Brain pericyte (primary cell): ENCODE data around the gene EARS2.
"Not testable (repeated sequence)": the region's sequence is repeated elsewhere in the genome, so short reads cannot be mapped to it uniquely, and the experiment has no call there.

ENCODE experiments used
- DNase-seq: peaks from one replicate; pipeline ENCODE4 v3.0.0-alpha.2; 2012; ENCODE audit warnings: low read depth, low spot score

Gene EARS2

DNA sequence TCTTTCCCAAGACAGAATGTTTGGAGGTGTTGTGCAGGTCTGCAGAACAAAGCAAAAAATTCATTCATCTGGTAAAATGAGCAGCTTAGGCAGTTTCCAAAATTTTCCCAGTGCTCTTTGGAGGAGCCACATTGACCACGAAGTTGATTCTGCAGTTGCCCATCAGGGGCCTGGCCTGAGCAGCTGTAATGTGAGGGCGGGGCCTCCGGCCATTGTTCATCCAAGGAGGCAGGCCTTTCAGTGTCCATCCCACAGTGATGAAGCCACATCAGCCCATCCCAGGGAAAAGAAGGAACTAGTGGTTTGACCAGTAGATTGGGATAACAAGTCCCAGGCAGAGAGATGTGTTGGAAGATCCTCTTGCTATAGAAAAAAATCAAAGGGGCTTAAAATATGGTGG is 10.5 kb upstream of the EARS2 start:
- DNase-seq: no peak

DNA sequence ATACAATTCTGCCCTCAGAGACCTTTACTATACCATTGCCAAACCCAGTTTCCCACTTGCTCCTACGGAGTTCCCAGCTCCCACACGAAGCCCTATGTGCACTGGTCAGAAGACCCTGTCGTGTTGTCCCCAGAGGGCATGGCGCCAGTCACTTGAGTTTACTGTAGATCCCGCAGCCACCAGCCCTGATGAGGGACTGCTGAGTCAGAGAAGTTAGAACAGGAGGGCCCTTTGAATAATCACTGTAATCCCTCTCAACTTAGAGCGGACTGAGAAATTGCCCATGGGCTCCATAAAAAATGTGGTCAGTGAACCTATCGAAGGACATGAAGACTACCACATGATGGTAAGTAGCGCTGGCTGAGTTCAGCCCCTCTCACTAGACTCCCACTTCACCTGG is 9.6 kb upstream of the EARS2 start:
- DNase-seq: no peak

DNA sequence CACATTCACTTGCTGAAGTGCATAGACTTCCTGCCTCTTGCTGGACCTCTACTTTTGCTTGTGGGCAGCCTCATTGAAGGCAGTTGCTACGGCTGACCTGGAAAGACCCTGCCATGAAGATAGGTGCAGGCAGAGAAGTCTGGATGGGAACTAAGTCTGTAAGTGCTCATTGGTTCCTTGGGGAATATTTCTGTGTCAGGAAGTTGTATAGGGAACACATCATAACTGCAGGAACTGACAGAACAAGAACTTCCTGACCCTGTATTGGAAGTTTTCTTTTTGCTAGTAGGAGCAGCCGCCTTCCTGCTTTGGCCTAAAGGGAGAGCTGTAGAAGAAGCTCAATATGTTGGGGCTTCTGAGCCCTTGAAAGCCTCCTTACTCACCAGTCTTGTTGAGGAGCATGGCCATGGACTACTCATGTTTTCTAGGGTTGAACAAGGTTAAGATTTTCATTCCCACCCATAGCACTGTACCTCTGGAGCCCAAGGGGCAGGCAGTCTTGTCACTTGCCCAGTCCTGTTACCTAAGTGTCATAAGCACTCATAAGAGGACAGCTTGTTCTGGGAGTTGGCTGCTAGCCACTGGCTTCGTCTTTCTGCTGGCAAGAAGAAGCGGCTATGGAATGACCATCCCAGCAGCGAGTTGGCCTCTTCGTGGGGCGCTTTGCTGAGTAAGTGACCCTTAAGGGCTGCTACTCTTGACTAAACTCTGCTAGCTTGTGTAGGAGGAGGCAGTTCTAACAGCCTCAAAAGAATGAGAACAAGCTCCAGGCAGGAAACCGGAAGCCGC is 7.6 kb upstream of the EARS2 start:
- no peak for DNase-seq

DNA sequence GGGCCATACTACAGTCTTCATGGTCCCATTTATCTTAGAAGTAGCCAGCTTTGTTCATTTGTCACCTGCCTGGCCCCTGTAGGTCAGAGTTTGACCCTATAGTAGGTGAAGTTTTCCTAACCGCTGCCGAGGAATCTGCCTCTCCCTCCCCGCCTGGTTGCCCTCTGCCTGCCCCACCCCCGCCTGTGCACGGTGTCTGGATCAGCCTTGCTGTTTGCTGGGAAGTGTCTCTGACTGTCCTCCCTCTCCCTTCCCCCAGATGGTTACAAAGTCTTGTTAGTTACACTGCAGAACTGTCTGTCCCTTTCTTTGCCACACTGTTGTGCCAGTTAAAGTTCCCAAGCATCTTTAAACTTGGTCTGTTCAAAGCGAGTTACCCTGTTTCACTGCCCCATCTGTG is 6.0 kb upstream of the EARS2 start:
- DNase-seq: no peak

DNA sequence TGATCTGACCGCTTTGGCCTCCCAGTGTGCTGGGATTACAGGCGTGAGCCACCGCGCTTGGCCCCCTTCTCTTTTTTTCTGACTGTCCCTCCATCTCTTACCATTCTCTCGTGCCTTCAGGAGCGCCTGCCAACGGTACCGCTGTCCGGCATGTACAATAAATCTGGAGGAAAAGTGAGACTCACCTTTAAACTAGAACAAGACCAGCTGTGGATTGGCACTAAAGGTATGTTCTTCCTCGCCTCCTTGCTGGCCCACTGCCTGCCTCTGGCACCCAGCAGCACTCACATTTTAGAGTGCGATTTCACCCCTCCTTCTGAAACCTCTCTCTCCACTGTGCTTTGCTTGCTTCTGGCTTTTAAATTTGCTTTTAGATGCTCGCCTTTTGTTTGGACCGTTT is 5.4 kb upstream of the EARS2 start:
- no peak for DNase-seq

DNA sequence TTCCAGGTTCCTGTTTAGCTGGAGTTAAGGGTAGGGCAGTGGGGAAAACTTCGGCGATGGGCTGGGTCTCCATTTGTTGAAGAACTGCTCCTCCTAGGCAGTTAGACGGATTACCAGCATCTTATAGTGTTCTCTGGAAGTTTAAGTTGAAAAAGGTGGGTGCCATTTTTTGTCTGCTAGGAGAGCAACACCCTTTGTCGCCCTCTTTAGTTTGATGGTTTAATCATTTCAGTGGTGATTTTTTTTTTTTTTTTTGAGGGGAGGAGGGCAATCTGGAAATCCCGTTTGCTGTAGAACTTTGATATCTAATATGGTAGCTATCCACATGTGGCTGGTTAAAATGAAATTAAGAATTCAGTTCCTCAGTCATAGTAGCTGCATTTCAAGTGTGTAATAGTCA is 4.4 kb upstream of the EARS2 start:
- DNase-seq: no peak

DNA sequence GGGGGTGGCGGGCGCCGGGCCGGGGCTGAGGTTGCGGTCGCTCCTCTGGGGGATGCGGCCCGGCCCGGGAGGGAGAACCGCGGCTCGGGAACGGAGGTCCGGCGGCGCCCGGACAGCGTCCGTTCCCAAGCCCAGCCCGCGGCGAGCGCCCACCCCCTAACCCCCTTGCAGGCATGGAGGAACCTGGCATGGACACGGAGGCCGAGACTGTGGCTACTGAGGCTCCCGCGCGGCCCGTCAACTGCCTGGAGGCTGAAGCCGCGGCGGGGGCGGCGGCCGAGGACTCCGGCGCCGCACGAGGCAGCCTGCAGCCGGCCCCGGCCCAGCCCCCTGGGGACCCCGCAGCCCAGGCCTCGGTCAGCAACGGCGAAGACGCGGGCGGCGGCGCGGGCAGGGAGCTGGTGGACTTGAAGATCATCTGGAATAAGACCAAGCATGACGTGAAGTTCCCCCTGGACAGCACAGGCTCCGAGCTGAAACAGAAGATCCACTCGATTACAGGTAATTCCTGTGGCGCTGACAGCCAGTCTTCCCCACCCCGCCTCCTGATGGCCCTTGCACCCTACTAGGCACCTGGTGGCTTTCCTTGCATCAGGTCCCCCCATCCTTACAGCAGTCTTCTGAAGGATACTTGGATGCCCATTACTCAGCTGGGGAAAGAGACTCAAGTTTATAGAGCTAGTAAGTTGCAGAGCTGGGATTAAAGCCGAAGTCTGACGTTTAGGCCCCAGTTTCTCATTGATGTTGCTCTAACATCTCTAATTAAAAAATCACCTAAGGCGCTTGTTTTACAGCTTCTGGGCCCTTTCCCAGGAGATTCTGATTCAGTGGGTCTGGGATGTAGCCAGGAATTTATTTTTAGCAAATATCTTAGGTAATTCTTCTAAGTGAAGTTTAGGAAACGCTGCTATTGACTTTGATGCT is 891 bp upstream of the EARS2 start:
- no peak for DNase-seq

DNA sequence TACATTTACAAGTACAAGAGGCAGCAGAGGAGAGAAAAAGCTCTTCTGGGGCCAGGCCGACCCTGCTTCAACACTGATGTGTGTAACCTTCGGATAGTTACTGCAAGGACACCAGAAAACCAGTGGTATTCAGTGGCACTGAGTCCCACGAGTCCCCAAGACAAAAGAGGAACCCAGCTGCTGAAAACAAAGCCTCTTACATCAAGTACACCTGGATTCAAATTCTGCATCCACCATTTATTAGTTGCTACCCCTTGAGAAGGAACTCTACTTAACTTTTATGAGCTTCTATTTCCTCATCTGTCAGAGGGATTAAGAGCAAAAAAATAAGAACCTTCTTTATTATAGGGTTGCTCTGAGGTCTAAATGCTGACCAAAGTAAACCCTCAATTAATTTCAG is 2.6 kb downstream of the EARS2 start:
- no peak for DNase-seq

DNA sequence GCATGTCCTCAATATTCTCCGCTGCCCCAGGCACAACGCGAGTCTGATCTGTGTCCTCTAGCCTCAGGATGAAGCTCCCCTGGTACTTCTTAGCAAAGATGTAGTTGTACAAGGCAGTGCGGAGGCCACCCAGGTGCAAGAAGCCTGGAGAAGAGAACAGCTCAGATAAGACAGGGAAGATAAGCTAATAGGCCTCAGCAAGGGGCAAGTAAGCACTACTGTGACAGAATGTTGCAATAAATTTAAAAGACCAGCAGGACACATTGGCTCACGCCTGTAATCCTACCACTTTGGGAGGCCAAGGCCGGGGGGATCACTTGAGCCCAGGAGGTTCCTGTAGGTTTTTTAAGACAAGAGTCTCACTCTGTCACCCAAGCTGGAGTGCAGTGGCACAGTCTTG is 5.0 kb downstream of the EARS2 start:
- DNase-seq: no peak

DNA sequence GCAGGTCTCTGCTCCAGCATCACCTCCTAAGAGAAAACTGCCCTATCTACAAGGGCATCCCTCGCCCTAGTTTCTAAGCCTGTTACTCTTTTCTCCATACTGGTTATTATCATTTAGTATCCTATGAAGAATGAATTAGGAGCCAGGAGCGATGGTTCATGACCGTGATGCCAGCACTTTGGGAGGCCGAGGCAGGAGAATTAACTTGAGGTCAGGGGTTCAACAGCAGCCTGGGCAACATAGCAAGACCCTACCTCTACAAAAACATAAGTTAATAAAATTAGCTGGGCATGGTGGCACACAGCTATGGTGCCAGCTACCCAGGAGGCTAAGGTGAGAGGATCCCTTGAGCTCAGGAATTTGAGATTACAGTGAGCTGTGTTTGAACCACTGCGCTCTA is 7.2 kb downstream of the EARS2 start:
- DNase-seq: no peak

DNA sequence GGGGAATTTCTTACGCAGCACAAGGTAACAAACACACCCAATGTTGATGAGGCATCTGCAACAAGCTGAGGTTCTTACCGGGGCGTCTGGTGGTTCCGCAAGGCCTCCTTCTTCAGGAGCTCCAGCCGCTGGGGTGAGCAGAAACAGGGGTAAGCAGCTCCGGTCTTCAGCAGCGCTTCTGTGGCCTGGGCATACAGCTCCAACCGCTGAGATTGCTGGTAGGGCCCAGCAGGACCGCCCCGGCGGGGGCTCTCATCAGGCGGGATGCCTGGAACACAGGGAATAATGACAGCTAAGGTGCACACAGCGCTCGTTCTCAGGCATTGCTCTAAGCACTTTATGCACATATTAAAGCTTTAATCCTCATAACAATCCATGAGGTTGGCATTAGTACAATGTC is 12.7 kb downstream of the EARS2 start:
- no peak for DNase-seq

DNA sequence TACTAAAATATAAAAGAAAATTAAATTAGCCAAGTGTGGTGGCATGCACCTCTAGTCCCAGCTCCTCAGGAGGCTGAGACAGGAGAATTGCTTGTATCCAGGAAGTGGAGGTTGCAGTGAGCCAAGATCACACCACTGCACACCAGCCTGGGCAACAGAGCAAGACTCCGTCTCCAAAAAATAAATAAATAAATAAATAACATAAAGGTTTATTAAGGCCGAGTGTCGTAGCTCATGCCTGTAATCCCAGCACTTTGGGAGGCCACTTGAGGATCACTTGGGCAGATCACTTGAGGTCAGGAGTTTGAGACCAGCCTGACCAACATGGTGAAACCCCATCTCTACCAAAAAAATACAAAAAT is 16.4 kb downstream of the EARS2 start:
- not testable (repeated sequence) for DNase-seq

DNA sequence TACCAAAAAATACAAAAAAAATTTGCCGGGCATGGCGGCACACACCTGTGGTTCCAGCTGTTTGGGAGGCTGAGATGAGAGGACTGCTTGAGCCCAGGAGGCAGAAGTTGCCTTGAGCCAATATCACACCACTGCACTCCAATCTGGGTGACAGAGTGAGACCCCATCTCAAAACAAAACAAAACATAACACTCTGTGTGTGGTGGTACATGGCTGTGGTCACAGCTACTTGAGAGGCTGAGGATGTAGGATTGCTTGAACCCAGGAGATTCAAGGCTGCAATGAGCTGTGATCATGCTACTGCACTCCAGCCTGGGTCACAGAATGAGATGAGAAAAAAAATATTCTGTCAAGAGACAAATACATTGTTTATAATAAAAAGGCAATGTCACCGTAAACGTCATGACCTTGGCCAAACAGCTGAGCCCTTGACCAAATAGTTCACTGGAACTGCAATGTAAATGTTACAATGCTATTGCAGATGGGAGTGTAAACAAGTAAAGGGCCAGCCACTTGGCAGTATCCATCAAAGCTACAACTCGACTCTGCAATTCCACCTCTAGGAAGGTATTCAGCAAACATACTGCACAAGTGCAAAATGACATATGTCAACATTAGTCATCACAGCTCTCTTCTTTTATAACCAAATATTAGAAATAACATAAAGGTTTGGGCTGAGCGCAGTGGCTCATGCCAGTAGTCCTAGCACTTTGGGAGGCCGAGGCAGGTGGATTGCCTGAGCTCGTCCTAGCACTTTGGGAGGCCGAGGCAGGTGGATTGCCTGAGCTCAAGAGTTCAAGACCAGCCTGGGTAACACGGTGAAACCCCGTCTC is 16.9 kb downstream of the EARS2 start:
- DNase-seq: no peak

DNA sequence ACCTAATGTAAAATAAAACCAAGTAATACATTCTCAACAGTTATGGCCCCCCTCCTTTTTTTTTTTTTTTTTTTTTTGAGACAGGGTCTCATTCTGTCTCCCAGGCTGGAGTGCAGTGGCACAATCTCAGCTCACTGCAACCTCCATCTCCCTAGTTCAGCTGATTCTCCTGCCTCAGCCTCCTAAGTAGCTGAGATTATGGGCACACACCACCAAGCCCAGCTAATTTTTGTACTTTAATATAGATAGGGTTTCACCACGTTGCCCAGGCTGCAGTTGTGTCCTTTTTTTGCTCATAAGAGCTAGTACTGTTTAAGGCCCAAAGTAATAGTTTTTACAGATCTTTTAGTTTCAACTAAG is 18.3 kb downstream of the EARS2 start:
- no peak for DNase-seq

DNA sequence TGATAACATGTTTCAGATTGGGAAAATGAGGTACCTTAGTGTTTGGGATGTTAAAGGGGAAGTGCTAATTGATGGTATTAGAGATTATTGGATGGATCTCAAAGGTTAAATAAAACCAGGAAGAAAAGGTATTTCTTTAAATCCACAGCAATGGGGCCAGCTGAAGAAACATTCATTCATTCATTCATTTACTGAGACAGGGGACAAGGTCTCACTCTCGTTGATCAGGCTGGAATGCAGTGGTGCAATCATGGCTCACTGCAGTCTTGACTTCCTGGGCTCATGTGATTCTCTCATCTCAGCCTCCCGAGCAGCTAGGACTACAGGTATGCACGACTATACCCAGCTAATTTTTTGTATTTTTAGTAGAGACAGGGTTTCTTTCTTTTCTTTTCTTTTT is 19.8 kb downstream of the EARS2 start:
- no peak for DNase-seq

DNA sequence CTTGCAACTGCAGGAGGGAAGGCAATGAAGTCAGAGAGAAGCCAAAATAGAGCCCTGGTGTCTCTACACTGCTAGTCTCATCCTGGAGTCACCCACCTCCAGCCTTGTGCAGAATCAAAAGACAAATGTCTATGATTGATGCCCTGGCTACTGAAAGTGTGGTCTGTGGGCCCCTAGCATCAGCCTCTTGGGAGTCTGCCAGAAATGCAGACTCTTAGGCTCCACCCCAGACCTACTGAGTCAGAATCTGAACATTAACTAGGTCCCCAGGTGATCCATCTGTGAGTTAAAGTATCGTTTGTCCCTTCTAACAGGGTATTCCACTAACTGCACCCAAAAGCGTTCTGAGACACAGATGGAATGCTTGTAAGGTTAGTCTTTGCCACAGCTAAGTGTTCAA is 21.2 kb downstream of the EARS2 start:
- no peak for DNase-seq

DNA sequence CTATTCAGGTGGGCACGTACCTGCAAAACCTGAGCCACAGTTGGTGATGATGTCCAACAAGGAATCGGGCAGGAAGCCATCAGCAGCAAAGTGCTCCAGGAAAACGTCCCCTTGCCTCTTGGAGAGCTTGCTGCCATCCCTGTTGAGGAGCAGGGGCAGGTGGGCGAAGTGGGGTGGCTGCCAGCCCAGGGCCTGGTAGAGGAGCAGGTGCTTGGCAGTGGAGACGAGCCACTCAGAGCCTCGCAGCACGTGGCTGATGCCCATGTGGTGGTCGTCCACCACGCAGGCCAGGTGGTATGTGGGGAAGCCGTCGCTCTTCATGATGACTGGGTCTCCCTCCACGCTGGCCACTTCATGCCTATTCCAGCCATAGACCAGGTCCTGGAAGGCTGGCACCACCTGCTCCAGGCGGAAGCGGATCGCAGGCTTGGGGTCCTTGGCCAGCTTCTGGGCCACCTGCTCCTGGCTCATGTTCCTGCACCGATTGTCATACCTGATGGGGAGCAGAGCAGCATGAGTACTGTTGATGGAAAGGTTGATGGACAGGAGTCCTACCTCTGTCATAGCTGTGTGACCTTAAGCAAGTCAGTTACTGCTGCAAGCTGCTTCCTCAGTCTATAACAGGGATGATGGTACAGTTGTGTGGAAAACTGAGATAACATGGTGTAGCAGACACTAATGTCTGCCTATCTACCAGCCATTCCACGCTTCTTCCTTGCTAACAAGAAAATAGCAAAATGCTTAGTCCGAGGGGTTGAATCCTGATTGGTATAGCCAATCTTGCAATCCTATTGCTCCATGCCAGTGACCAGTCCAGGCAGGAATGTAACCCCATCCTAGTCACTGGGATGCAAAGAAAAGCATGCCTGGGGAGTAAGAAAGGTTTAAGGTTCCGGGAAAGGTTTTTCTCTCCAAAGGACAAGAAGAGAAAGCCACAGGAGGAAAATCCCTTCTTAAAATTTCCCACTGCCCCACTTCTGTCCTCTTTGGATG is 22.0 kb downstream of the EARS2 start:
- DNase-seq: no peak

DNA sequence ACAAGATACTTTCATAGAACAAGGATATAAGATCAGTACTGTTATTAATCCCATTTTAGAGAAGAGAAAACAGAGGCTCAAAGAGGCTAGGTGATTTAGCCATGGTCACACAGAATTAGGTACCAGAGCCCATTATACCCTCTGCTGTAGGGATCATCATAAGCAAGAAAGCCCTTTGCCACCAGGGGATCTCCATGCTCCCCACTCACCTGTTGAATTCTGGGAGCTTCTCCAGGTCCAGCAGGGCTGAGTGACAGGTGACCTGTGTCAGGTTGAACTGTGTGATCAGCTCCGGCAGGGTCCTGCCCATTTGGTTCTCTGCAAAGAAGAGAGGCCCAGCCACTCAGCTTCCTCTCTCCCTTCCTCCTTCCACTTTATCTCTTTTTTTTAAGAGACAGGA is 24.7 kb downstream of the EARS2 start:
- DNase-seq: no peak

DNA sequence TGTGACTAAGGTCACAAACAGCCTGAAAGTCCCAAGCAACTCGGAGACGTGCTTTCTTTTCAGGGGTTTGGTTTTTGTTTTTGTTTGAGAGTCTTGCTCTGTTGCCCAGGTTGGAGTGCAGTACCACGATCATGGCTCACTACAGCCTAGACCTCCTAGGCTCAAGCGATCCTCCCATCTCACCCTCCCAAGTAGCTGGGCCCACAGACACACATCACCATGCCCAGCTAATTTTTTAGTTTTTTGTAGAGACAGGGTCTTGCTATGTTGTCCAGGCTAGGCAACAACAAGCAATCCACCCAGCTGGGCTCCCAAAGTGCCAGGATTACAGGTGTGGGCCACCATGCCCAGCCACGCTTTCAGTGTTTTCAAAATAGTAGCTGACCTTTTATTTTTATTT is 27.1 kb downstream of the EARS2 start:
- no peak for DNase-seq

DNA sequence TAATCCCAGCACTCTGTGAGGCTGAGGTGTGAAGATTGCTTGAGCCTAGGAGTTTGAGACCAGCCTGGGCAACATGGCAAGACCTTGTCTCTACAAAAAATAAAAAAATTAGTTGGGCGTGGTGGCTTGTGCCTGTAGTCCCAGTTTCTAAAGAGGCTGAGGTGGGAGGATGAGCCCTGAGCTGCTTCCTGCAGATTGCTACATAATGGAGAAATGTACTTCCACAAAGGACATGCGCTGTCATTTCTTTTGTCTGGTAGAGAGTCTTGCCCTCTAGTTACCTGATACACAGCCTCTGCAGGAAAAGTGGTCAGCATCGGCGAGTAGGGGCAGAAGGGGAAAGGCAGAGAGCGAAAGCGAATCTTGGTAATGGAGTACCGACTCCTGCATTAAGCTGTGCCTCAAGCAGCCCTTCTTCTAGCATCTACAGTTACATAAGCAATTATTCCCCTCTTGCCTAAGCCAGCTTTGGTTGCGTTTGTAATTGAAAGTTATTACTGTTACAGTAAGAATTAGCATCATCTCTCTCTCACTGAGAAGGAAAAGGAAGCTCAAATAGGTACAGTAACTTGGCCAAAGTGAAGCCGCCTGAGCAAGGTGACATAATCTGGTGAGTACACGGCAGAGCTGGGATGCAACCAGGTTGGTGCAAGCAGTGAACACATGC is 28.4 kb downstream of the EARS2 start:
- DNase-seq: no peak
